ENCODE measurements around the gene TAB2.

TAB2 gene

GRCh38 chr6:149433405-149433804 is 115.9 kb downstream of the TAB2 start:
- TF ChIP-seq ZFP30 (CRISPR knock-in tag; IDR thresholded peaks at IDR 0.05), result no peak
- TF ChIP-seq ESRRG (CRISPR knock-in tag; IDR thresholded peaks at IDR 0.05), result no peak
- no peak for TF ChIP-seq ARNTL (CRISPR knock-in tag; IDR thresholded peaks at IDR 0.05; ENCODE audit: borderline replicate concordance, low read depth)
- TF ChIP-seq, protein P1, sequence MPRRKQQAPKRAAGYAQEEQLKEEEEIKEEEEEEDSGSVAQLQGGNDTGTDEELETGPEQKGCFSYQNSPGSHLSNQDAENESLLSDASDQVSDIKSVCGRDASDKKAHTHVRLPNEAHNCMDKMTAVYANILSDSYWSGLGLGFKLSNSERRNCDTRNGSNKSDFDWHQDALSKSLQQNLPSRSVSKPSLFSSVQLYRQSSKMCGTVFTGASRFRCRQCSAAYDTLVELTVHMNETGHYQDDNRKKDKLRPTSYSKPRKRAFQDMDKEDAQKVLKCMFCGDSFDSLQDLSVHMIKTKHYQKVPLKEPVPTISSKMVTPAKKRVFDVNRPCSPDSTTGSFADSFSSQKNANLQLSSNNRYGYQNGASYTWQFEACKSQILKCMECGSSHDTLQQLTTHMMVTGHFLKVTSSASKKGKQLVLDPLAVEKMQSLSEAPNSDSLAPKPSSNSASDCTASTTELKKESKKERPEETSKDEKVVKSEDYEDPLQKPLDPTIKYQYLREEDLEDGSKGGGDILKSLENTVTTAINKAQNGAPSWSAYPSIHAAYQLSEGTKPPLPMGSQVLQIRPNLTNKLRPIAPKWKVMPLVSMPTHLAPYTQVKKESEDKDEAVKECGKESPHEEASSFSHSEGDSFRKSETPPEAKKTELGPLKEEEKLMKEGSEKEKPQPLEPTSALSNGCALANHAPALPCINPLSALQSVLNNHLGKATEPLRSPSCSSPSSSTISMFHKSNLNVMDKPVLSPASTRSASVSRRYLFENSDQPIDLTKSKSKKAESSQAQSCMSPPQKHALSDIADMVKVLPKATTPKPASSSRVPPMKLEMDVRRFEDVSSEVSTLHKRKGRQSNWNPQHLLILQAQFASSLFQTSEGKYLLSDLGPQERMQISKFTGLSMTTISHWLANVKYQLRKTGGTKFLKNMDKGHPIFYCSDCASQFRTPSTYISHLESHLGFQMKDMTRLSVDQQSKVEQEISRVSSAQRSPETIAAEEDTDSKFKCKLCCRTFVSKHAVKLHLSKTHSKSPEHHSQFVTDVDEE (CRISPR knock-in tag; IDR thresholded peaks at IDR 0.05), result no peak
- no peak for TF ChIP-seq ZNF565 (CRISPR knock-in tag; conservative IDR thresholded peaks at IDR 0.05; ENCODE audit: low read depth)
- TF ChIP-seq GLIS3 (CRISPR knock-in tag; IDR thresholded peaks at IDR 0.05), result no peak
- TF ChIP-seq CREB5 (CRISPR knock-in tag; IDR thresholded peaks at IDR 0.05; ENCODE audit: low read depth), result no peak
- no peak for TF ChIP-seq TOX (CRISPR knock-in tag; IDR thresholded peaks at IDR 0.05; ENCODE audit: borderline replicate concordance)
- no peak for TF ChIP-seq RARB (CRISPR knock-in tag; IDR thresholded peaks at IDR 0.05)
- no peak for TF ChIP-seq ZNF8 (CRISPR knock-in tag; IDR thresholded peaks at IDR 0.05)
- no peak for ATAC-seq

GRCh38 chr6:149433881-149434280 is 116.4 kb downstream of the TAB2 start:
- TF ChIP-seq ESRRG (CRISPR knock-in tag; IDR thresholded peaks at IDR 0.05) (no peak), ZC3H10 (CRISPR knock-in tag; IDR thresholded peaks at IDR 0.05) (no peak), TCF4 (CRISPR knock-in tag; IDR thresholded peaks at IDR 0.05; ENCODE audit: borderline replicate concordance) (no peak), BACH2 (CRISPR knock-in tag; IDR thresholded peaks at IDR 0.05; ENCODE audit: borderline replicate concordance) (no peak), SNAI2 (CRISPR knock-in tag; IDR thresholded peaks at IDR 0.05) (no peak)
- ATAC-seq, result no peak

- TF ChIP-seq SNAI2 (CRISPR knock-in tag; IDR thresholded peaks at IDR 0.05) (no peak), ZNF565 (CRISPR knock-in tag; conservative IDR thresholded peaks at IDR 0.05; ENCODE audit: low read depth) (no peak), ZFP3 (CRISPR knock-in tag; IDR thresholded peaks at IDR 0.05) (no peak), GLIS3 (CRISPR knock-in tag; IDR thresholded peaks at IDR 0.05) (no peak), TCF4 (CRISPR knock-in tag; IDR thresholded peaks at IDR 0.05; ENCODE audit: borderline replicate concordance) (no peak), ISL1 (CRISPR knock-in tag; IDR thresholded peaks at IDR 0.05) (no peak), TOX (CRISPR knock-in tag; IDR thresholded peaks at IDR 0.05; ENCODE audit: borderline replicate concordance) (no peak), ZFP30 (CRISPR knock-in tag; IDR thresholded peaks at IDR 0.05) (no peak), ZNF70 (CRISPR knock-in tag; IDR thresholded peaks at IDR 0.05) (no peak)
- no peak for ATAC-seq
Measured at GRCh38 chr6:149435919-149436586, 118.5 kb downstream of the TAB2 start.

- no peak for ATAC-seq
- TF ChIP-seq PPARA (CRISPR knock-in tag; IDR thresholded peaks at IDR 0.05; ENCODE audit: borderline replicate concordance) (no peak), CSDC2 (CRISPR knock-in tag; IDR thresholded peaks at IDR 0.05) (no peak), GLIS3 (CRISPR knock-in tag; IDR thresholded peaks at IDR 0.05) (no peak), RARB (CRISPR knock-in tag; IDR thresholded peaks at IDR 0.05) (no peak), ZNF565 (CRISPR knock-in tag; conservative IDR thresholded peaks at IDR 0.05; ENCODE audit: low read depth) (no peak), BACH2 (CRISPR knock-in tag; IDR thresholded peaks at IDR 0.05; ENCODE audit: borderline replicate concordance) (no peak), OSR1 (CRISPR knock-in tag; IDR thresholded peaks at IDR 0.05) (no peak), ZNF70 (CRISPR knock-in tag; IDR thresholded peaks at IDR 0.05) (no peak), TCF4 (CRISPR knock-in tag; IDR thresholded peaks at IDR 0.05; ENCODE audit: borderline replicate concordance) (no peak), ESRRG (CRISPR knock-in tag; IDR thresholded peaks at IDR 0.05) (no peak), ZFP30 (CRISPR knock-in tag; IDR thresholded peaks at IDR 0.05) (no peak), TOX (CRISPR knock-in tag; IDR thresholded peaks at IDR 0.05; ENCODE audit: borderline replicate concordance) (no peak), CREB5 (CRISPR knock-in tag; IDR thresholded peaks at IDR 0.05; ENCODE audit: low read depth) (no peak), POU6F1 (CRISPR knock-in tag; IDR thresholded peaks at IDR 0.05; ENCODE audit: borderline replicate concordance, low read depth) (no peak)
- TF ChIP-seq, protein P1 (CRISPR knock-in tag; IDR thresholded peaks at IDR 0.05), result no peak
- TF ChIP-seq, protein P2, sequence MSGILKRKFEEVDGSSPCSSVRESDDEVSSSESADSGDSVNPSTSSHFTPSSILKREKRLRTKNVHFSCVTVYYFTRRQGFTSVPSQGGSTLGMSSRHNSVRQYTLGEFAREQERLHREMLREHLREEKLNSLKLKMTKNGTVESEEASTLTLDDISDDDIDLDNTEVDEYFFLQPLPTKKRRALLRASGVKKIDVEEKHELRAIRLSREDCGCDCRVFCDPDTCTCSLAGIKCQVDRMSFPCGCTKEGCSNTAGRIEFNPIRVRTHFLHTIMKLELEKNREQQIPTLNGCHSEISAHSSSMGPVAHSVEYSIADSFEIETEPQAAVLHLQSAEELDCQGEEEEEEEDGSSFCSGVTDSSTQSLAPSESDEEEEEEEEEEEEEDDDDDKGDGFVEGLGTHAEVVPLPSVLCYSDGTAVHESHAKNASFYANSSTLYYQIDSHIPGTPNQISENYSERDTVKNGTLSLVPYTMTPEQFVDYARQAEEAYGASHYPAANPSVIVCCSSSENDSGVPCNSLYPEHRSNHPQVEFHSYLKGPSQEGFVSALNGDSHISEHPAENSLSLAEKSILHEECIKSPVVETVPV (CRISPR knock-in tag; IDR thresholded peaks at IDR 0.05), result no peak
Measured at GRCh38 chr6:149436647-149437046, 119.1 kb downstream of the TAB2 start.

Measured in SK-N-SH treated with all-trans-retinoic acid at 6 μM for 48 hours (cell line).